Upper lobe of right lung (tissue), 1 donor: ENCODE data around the gene SYT9. TPM values are rescaled to one million over a fixed set of nuclear protein-coding genes. Genes with fewer than 3 reads are reported as not detected.
A peak's percentile ranks its signal among the peaks of the same experiment; 100 is the strongest.

Experiments
- ATAC-seq: fragments of 200-7000 bp; cut with Tn5 transposase; one replicate; pipeline ENCODE4 v1.9.1; 2020; ENCODE audit warnings: mild to moderate bottlenecking, moderate library complexity
- DNase-seq: peaks from one replicate; pipeline ENCODE4 v3.0.0-alpha.2; 2020
- H3K27ac ChIP-seq: fragments of 200-600 bp; one replicate; pipeline ENCODE4 v1.8.0; 2022
- H3K27me3 ChIP-seq: fragments of 200-600 bp; one replicate; pipeline ENCODE4 v1.8.0; 2022; ENCODE audit warnings: mild to moderate bottlenecking
- H3K36me3 ChIP-seq: fragments of 200-600 bp; one replicate; pipeline ENCODE4 v1.8.0; 2022
- H3K4me1 ChIP-seq: fragments of 200-600 bp; one replicate; pipeline ENCODE4 v1.8.0; 2022
- H3K4me3 ChIP-seq: fragments of 200-600 bp; one replicate; pipeline ENCODE4 v1.8.0; 2022; ENCODE audit warnings: mild to moderate bottlenecking
- H3K9me3 ChIP-seq: fragments of 200-600 bp; one replicate; pipeline ENCODE4 v1.8.0; 2022
- intact Hi-C: fragments of 100-400 bp; cut with DNase I; formaldehyde crosslinking; loops from one replicate; pipeline ENCODE4 v1.11.0; 2022
- total RNA-seq: library from RNA; stranded (reverse); fragmentation: NEBNext Ultra II Directional; extraction: Animal tissue kit (Norgen Biotek cat#: 25700); gene quantifications from one replicate; pipeline ENCODE4 v1.2.1, GENCODE V29; 2021
- TF ChIP-seq, protein P1 (sequence below): fragments of 200-600 bp; IDR thresholded peaks from one replicate; pipeline ENCODE4 v1.8.0; 2022; ENCODE audit warnings: antibody characterized with exemption
- donor health status: DM: no; HTN: yes; CAD: no; lungs with severe emphysema.

SYT9 gene
- total RNA-seq, 1 donor from 2014 or later: 0.14 TPM

- Histone ChIP-seq H3K27me3 (no peaks in the 10 kb centered on the region), H3K36me3 (no peaks in the 10 kb centered on the region), H3K4me3 (no peak overlapping the region), H3K4me1 (peaks cover 26% of the 10 kb centered on the region), H3K9me3 (no peaks in the 10 kb centered on the region), H3K27ac (no peak overlapping the region)
- TF ChIP-seq, protein P1, sequence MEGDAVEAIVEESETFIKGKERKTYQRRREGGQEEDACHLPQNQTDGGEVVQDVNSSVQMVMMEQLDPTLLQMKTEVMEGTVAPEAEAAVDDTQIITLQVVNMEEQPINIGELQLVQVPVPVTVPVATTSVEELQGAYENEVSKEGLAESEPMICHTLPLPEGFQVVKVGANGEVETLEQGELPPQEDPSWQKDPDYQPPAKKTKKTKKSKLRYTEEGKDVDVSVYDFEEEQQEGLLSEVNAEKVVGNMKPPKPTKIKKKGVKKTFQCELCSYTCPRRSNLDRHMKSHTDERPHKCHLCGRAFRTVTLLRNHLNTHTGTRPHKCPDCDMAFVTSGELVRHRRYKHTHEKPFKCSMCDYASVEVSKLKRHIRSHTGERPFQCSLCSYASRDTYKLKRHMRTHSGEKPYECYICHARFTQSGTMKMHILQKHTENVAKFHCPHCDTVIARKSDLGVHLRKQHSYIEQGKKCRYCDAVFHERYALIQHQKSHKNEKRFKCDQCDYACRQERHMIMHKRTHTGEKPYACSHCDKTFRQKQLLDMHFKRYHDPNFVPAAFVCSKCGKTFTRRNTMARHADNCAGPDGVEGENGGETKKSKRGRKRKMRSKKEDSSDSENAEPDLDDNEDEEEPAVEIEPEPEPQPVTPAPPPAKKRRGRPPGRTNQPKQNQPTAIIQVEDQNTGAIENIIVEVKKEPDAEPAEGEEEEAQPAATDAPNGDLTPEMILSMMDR: no peak
- no peak for DNase-seq
- no peak for ATAC-seq
- intact Hi-C loops: no loop called here
Observed at GRCh38 chr11:7511401-7511800, 259.7 kb downstream of the SYT9 start.

DNA sequence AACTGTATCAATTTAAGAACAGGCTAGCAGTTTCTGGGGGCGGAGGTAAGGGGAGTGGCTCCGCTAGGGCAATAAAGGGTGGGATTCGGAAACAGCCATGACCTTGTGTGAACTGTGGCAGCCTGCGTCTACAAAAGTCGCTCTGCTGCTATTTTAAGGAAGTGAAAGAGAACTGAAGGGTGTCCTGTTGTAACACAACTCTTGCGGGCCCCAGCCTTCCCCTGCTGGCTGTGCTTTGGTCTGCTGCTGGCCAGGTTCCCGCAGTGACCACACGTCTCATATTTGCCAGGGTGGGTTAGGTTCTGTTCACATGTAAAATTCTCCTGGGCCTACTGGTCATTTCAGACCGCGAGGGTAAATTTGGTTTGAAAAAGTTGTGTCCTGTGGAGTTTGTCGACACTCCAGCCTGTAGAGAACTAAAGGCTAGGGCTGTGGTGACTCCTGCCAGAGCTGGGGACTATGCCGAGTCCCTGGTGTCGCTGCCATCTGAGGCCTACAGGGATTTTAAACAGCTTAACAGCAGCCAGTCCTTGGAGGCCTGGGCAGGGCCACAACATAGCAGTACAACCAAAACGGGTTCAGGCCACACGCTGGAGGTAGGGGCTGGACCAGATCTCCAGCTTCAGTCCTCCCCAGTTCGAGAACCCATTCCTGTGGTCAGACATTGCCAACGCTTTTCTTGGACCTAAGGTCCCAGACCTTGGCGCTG is 261.0 kb downstream of the SYT9 start:
- Histone ChIP-seq H3K27me3 (no peaks in the 10 kb centered on the region), H3K4me1 (peaks cover 26% of the 10 kb centered on the region), H3K27ac (peak overlapping the region; percentile 85), H3K9me3 (no peaks in the 10 kb centered on the region), H3K4me3 (peak overlapping the region; percentile 67), H3K36me3 (no peaks in the 10 kb centered on the region)
- intact Hi-C loops: no loop called here
- TF ChIP-seq, protein P1: no peak
- peak; percentile 65 for ATAC-seq
- peak; percentile 85 for DNase-seq

- H3K4me3 ChIP-seq: peak within 1 kb of the TSS; percentile 67
- ATAC-seq (peak; percentile 94), DNase-seq (peak; percentile 92)
- intact Hi-C loops: no loop called here
- TF ChIP-seq, protein P1: peak; percentile 67
- H3K4me1 ChIP-seq: peaks cover 26% of the 10 kb centered on the region
- no peaks in the 10 kb centered on the region for H3K27me3 ChIP-seq
- peak within 1 kb of the TSS; percentile 85 for H3K27ac ChIP-seq
- H3K36me3 ChIP-seq: no peaks in the 10 kb centered on the region
- no peaks in the 10 kb centered on the region for H3K9me3 ChIP-seq
Observed at GRCh38 chr11:7513234-7514098, 261.8 kb downstream of the SYT9 start, which contains the start of gene PPFIBP2. TSS of gene PPFIBP2 (plus strand) at chr11:7513999. CDS start at chr11:7549476, 35,477 bp downstream.

- peaks cover 26% of the 10 kb centered on the region for H3K4me1 ChIP-seq
- H3K36me3 ChIP-seq: no peaks in the 10 kb centered on the region
- intact Hi-C loops: no loop called here
- H3K9me3 ChIP-seq: no peaks in the 10 kb centered on the region
- TF ChIP-seq, protein P1: no peak
- ATAC-seq (peak; percentile 12), DNase-seq (no peak)
- no peaks in the 10 kb centered on the region for H3K27me3 ChIP-seq
- H3K27ac ChIP-seq: peak overlapping the region; percentile 85
- peak overlapping the region; percentile 67 for H3K4me3 ChIP-seq
Observed at GRCh38 chr11:7514099-7514591, 262.4 kb downstream of the SYT9 start.

GRCh38 chr11:7515447-7515886 is 263.8 kb downstream of the SYT9 start:
- no peak for DNase-seq
- ATAC-seq: no peak
- H3K27ac ChIP-seq: no peak overlapping the region
- H3K27me3 ChIP-seq: no peaks in the 10 kb centered on the region
- H3K4me1 ChIP-seq: peaks cover 26% of the 10 kb centered on the region
- H3K9me3 ChIP-seq: no peaks in the 10 kb centered on the region
- intact Hi-C loops: no loop called here
- TF ChIP-seq, protein P1: no peak
- H3K4me3 ChIP-seq: no peak overlapping the region
- H3K36me3 ChIP-seq: no peaks in the 10 kb centered on the region
